NCI-H446 treated with DMSO at 0.1 percent for 48 hours (cell line): Measurements from ENCODE around the gene RSRC2.
"Not testable (repeated sequence)": the region's sequence is repeated elsewhere in the genome, so short reads cannot be mapped to it uniquely, and the experiment has no call there.

Experiments used
- DNase-seq: peaks from one replicate; lab custom pipeline; 2025; lab: John Stamatoyannopoulos, UW

Gene RSRC2

GRCh38 chr12:122526683-122527477, at the start of gene RSRC2, which contains the start of gene KNTC1:
TSS of gene RSRC2 (minus strand) at chr12:122526936. CDS start at chr12:122526853, 83 bp downstream.
TSS of gene KNTC1 (plus strand) at chr12:122527249. CDS start at chr12:122530064, 2,815 bp downstream.
- DNase-seq, result peak; percentile 99

- no peak for DNase-seq
Observed at GRCh38 chr12:122571821-122572220, 45.1 kb upstream of the RSRC2 start.

GRCh38 chr12:122570006-122570405, 43.3 kb upstream of the RSRC2 start:
- not testable (repeated sequence) for DNase-seq

GRCh38 chr12:122569288-122569687, 42.6 kb upstream of the RSRC2 start:
- no peak for DNase-seq

GRCh38 chr12:122566816-122567215, 40.1 kb upstream of the RSRC2 start:
- not testable (repeated sequence) for DNase-seq

- no peak for DNase-seq
Observed at GRCh38 chr12:122563361-122563760, 36.6 kb upstream of the RSRC2 start.

- no peak for DNase-seq
Observed at GRCh38 chr12:122560138-122560537, 33.4 kb upstream of the RSRC2 start.

- DNase-seq, result no peak
Observed at GRCh38 chr12:122558745-122559641, 32.3 kb upstream of the RSRC2 start.

GRCh38 chr12:122547330-122547729, 20.6 kb upstream of the RSRC2 start:
- no peak for DNase-seq

GRCh38 chr12:122545855-122546254, 19.1 kb upstream of the RSRC2 start:
- DNase-seq, result no peak

GRCh38 chr12:122544537-122544936, 17.8 kb upstream of the RSRC2 start:
- no peak for DNase-seq

- DNase-seq, result no peak
Observed at GRCh38 chr12:122538496-122538895, 11.8 kb upstream of the RSRC2 start.

GRCh38 chr12:122537021-122537420, 10.3 kb upstream of the RSRC2 start:
- DNase-seq, result no peak

- DNase-seq, result no peak
Observed at GRCh38 chr12:122533856-122534255, 7.1 kb upstream of the RSRC2 start.

GRCh38 chr12:122528992-122529391, 2.3 kb upstream of the RSRC2 start:
- no peak for DNase-seq

GRCh38 chr12:122528582-122528981, 1.8 kb upstream of the RSRC2 start:
- DNase-seq, result no peak

- DNase-seq, result no peak
Observed at GRCh38 chr12:122527478-122527944, 775 bp upstream of the RSRC2 start.

- no peak for DNase-seq
Observed at GRCh38 chr12:122523846-122524718, 2.7 kb downstream of the RSRC2 start.

GRCh38 chr12:122523280-122523679, 3.5 kb downstream of the RSRC2 start:
- no peak for DNase-seq

- no peak for DNase-seq
Observed at GRCh38 chr12:122520676-122521075, 6.1 kb downstream of the RSRC2 start.

GRCh38 chr12:122519418-122519817, 7.3 kb downstream of the RSRC2 start:
- no peak for DNase-seq

GRCh38 chr12:122518908-122519307, 7.8 kb downstream of the RSRC2 start:
- no peak for DNase-seq
